MM.1S (cell line): Measurements from ENCODE around the gene ATOH8.

Source experiments
- DNase-seq: peaks from one replicate; pipeline ENCODE4 v3.0.0-alpha.2; 2015
- H2AFZ ChIP-seq: fragments of 300-600 bp; sonication (generic); 2 replicates; pipeline ENCODE4 v1.6.0; 2016; ENCODE audit warnings: antibody characterized with exemption, low read length
- H3F3A ChIP-seq: fragments of 300-600 bp; sonication (generic); 2 replicates; pipeline ENCODE4 v1.6.1; 2016; ENCODE audit warnings: mild to moderate bottlenecking, antibody characterized with exemption, low read length, moderate library complexity, mixed read lengths; ENCODE audit not compliant: insufficient read depth
- H3K27ac ChIP-seq: fragments of 300-600 bp; sonication (generic); 2 replicates; pipeline ENCODE4 v1.5.1; 2016; ENCODE audit warnings: mild to moderate bottlenecking, low read length
- H3K27me3 ChIP-seq: fragments of 300-600 bp; sonication (generic); replicated peaks from 2 replicates; pipeline ENCODE4 v1.6.0; 2016; ENCODE audit warnings: low read length; ENCODE audit not compliant: insufficient read depth
- H3K36me3 ChIP-seq: fragments of 300-600 bp; sonication (generic); replicated peaks from 2 replicates; pipeline ENCODE4 v1.6.1; 2016; ENCODE audit warnings: mild to moderate bottlenecking, low read length, mixed read lengths; ENCODE audit not compliant: insufficient read depth
- H3K4me1 ChIP-seq: fragments of 300-600 bp; sonication (generic); 2 replicates; pipeline ENCODE4 v1.6.1; 2016; ENCODE audit warnings: low read length, mixed read lengths
- H3K4me2 ChIP-seq: fragments of 300-600 bp; sonication (generic); 2 replicates; pipeline ENCODE4 v1.6.0; 2016; ENCODE audit warnings: low read depth, low read length
- H3K4me3 ChIP-seq: fragments of 300-600 bp; sonication (generic); 2 replicates; pipeline ENCODE4 v1.5.1; 2016; ENCODE audit warnings: low read length, mixed read lengths
- H3K79me2 ChIP-seq: fragments of 300-600 bp; sonication (generic); 2 replicates; pipeline ENCODE4 v1.6.1; 2016; ENCODE audit warnings: mixed run types, low read length, mixed read lengths
- H3K9ac ChIP-seq: fragments of 300-600 bp; sonication (generic); 2 replicates; pipeline ENCODE4 v1.6.1; 2016; ENCODE audit warnings: low read length, mixed read lengths
- H3K9me2 ChIP-seq: fragments of 300-600 bp; sonication (generic); replicated peaks from 2 replicates; pipeline ENCODE4 v1.6.1; 2016; ENCODE audit warnings: mild to moderate bottlenecking, low read length, mixed read lengths; ENCODE audit not compliant: insufficient read depth
- H3K9me3 ChIP-seq: fragments of 300-600 bp; sonication (generic); replicated peaks from 2 replicates; pipeline ENCODE4 v1.6.1; 2016; ENCODE audit warnings: mild to moderate bottlenecking, low read length, mixed read lengths; ENCODE audit not compliant: insufficient read depth
- H4K20me1 ChIP-seq: fragments of 300-600 bp; sonication (generic); 2 replicates; pipeline ENCODE4 v1.6.1; 2016; ENCODE audit warnings: mild to moderate bottlenecking, low read length, moderate library complexity, mixed read lengths; ENCODE audit not compliant: insufficient read depth
- EZH2 ChIP-seq: fragments of 300-600 bp; sonication (generic); optimal IDR thresholded peaks from 2 replicates; pipeline ENCODE3; 2017; ENCODE audit warnings: low read depth, mild to moderate bottlenecking, antibody characterized with exemption, low read length, mixed read lengths
- EZH2phosphoT487 ChIP-seq: fragments of 300-600 bp; sonication (generic); IDR thresholded peaks from 2 replicates; pipeline ENCODE4 v1.6.1; 2018; ENCODE audit warnings: antibody characterized with exemption, low read length
- TF ChIP-seq, protein P1 (sequence below): fragments of 300-600 bp; sonication (generic); IDR thresholded peaks from 2 replicates; pipeline ENCODE4 v1.5.1; 2016; ENCODE audit warnings: antibody characterized with exemption, low read length, mixed read lengths

Gene ATOH8

DNA sequence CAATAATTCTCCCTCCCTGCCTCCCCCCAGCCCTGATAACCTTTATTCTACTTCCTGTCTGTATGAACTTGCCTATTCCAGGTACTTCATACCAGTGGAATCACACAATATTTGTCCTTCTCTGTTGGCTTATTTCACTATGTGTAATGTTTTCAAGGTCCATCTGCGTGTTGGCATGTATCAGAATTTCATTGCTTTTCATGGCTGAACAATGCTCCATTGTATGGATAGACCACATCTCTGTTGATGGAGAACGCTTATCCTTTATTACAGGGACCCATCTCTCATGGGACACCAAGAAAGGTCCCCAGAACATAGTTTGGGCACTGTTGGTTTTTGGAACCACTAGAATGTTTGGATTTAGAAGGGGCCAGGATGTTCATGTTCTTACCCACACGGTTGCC lies 40.2 kb downstream of the ATOH8 start:
- Histone ChIP-seq H3K27me3 (no peaks in the 10 kb centered on the region; the same call in 1 of the 2 replicates), H3K4me1 (no peaks in the 10 kb centered on the region), H3K4me3 (no peak overlapping the region), H3K9me2 (no peaks in the 10 kb centered on the region), H3K9ac (no peak overlapping the region), H3K36me3 (no peaks in the 10 kb centered on the region), H2AFZ (no peak overlapping the region), H3K4me2 (no peak overlapping the region), H3K9me3 (no peaks in the 10 kb centered on the region), H3K79me2 (no peaks in the 10 kb centered on the region), H3F3A (no peaks in the 10 kb centered on the region), H3K27ac (no peak overlapping the region), H4K20me1 (no peaks in the 10 kb centered on the region)
- DNase-seq, result no peak
- TF ChIP-seq EZH2 (no peak), EZH2phosphoT487 (no peak)
- TF ChIP-seq, protein P1, sequence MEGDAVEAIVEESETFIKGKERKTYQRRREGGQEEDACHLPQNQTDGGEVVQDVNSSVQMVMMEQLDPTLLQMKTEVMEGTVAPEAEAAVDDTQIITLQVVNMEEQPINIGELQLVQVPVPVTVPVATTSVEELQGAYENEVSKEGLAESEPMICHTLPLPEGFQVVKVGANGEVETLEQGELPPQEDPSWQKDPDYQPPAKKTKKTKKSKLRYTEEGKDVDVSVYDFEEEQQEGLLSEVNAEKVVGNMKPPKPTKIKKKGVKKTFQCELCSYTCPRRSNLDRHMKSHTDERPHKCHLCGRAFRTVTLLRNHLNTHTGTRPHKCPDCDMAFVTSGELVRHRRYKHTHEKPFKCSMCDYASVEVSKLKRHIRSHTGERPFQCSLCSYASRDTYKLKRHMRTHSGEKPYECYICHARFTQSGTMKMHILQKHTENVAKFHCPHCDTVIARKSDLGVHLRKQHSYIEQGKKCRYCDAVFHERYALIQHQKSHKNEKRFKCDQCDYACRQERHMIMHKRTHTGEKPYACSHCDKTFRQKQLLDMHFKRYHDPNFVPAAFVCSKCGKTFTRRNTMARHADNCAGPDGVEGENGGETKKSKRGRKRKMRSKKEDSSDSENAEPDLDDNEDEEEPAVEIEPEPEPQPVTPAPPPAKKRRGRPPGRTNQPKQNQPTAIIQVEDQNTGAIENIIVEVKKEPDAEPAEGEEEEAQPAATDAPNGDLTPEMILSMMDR, result no peak

DNA sequence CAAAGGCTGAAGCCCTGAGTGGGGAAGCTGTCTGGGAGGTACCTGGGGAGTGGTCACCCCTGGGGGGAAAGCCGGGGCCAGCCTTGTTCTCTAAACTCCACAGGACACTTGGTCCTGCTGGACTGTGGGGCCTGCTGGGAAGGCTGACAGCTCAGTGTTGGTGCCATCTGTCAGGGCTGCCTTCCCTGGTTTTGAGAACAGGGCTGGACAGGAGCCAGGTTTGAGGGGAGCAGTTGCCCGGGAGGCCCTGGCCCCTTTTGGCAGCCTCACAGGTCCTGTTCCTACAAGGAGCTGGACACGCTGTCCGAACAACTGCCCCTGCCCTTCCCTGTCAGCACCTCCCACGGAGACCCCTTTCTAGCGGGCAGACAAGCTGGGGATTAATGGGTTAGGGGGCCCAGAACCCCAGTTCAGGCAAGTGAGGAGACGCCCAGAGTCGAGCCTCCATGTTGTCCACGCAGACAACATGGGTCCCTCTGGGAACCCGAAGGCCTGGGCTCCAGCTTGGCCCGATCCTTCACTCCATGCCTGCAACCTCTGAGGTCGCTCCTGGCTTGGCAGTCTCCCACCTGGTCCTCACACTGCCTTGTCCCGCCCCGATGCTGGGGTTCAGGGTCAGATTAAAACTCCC lies 40.8 kb downstream of the ATOH8 start:
- no peak overlapping the region for H3K4me3 ChIP-seq
- no peak overlapping the region for H3K9ac ChIP-seq
- no peak for DNase-seq
- no peaks in the 10 kb centered on the region; the same call in 1 of the 2 replicates for H3K27me3 ChIP-seq
- no peak overlapping the region for H2AFZ ChIP-seq
- H3K9me3 ChIP-seq, result no peaks in the 10 kb centered on the region
- no peak overlapping the region for H3K4me2 ChIP-seq
- no peaks in the 10 kb centered on the region for H3K36me3 ChIP-seq
- TF ChIP-seq EZH2phosphoT487, result no peak
- TF ChIP-seq, protein P1, result no peak
- no peak for TF ChIP-seq EZH2
- no peaks in the 10 kb centered on the region for H3K4me1 ChIP-seq
- H3K27ac ChIP-seq, result no peak overlapping the region
- no peaks in the 10 kb centered on the region for H4K20me1 ChIP-seq
- no peaks in the 10 kb centered on the region for H3K79me2 ChIP-seq
- no peaks in the 10 kb centered on the region for H3K9me2 ChIP-seq
- H3F3A ChIP-seq, result no peaks in the 10 kb centered on the region

DNA sequence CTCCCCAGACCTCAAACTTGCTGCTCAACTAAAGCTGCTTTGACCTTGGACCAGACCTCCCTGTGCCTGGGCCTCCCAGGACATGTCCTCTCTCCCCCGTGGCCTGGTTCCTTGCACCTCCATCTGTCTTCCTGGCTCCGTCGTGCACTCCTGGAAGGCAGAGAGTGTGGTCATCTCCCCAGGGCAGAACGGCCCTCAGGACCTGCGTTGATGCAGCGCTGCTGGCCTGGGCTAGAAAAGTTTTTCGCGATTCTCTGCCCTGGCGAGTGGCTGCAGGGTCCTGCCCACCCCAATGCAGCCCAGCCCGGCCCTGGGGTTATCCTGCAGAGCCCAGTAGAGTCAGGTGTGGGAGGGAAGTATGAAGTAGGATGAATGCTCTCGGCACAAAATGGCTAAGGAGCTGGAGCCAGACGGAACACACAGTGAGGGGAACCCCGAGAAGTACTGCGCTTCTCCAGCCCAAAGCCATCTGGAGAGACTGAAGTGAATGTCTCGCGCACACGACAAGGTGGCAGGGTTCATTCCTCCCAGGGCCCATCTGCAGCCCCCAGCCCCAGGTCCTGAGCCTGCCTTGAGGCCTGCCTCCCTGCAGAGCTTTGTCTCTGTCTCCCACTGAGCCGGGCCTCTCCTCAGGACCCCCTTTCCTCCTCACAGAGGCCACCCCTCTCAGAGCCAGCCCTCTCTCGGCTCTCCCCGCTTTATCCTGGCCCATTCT lies 41.7 kb downstream of the ATOH8 start:
- Histone ChIP-seq H4K20me1 (no peaks in the 10 kb centered on the region), H2AFZ (no peak overlapping the region), H3F3A (no peaks in the 10 kb centered on the region), H3K4me1 (no peaks in the 10 kb centered on the region), H3K27ac (no peak overlapping the region), H3K9me3 (no peaks in the 10 kb centered on the region), H3K79me2 (no peaks in the 10 kb centered on the region), H3K9me2 (no peaks in the 10 kb centered on the region), H3K4me3 (no peak overlapping the region), H3K27me3 (no peaks in the 10 kb centered on the region; the same call in 1 of the 2 replicates), H3K9ac (no peak overlapping the region), H3K36me3 (no peaks in the 10 kb centered on the region), H3K4me2 (no peak overlapping the region)
- no peak for DNase-seq
- TF ChIP-seq EZH2 (no peak), EZH2phosphoT487 (no peak)
- TF ChIP-seq, protein P1, result no peak
